Neural cell (in vitro differentiated cells): ENCODE data around the gene CCL15. TPM values are rescaled to one million over a fixed set of nuclear protein-coding genes. Genes with fewer than 3 reads are reported as not detected.

ENCODE experiments used
- H2AFZ ChIP-seq: fragments of 200-600, 300-800 bp; sonication (generic), shearing (Covaris generic); 2 replicates; pipeline ENCODE4 v1.6.0; 2014; ENCODE audit warnings: low read depth, mild to moderate bottlenecking, antibody characterized with exemption, low read length, moderate library complexity
- H3F3A ChIP-seq: fragments of 200-600 bp; shearing (Covaris generic); 2 replicates; pipeline ENCODE4 v1.6.1; 2016; ENCODE audit warnings: mild to moderate bottlenecking, moderate library complexity, mixed read lengths, antibody characterized with exemption, low read length; ENCODE audit not compliant: insufficient read depth, poor library complexity, severe bottlenecking
- H3K27ac ChIP-seq: fragments of 200-600, 300-800 bp; sonication (generic), shearing (Covaris generic); 2 replicates; pipeline ENCODE4 v1.5.1; 2014; ENCODE audit warnings: mild to moderate bottlenecking, low read length, moderate library complexity
- H3K27me3 ChIP-seq: fragments of 300-800, 200-600 bp; sonication (generic), shearing (Covaris generic); 2 replicates; pipeline ENCODE4 v1.6.0; 2014; ENCODE audit warnings: mild to moderate bottlenecking, low read depth, low read length, moderate library complexity; ENCODE audit not compliant: insufficient read depth
- H3K36me3 ChIP-seq: fragments of 300-800, 200-600 bp; sonication (generic), shearing (Covaris generic); 2 replicates; pipeline ENCODE4 v1.5.1; 2014; ENCODE audit warnings: mild to moderate bottlenecking, antibody characterized with exemption, low read length, moderate library complexity; ENCODE audit not compliant: insufficient read depth
- H3K4me2 ChIP-seq: fragments of 300-800, 200-600 bp; sonication (generic), shearing (Covaris generic); 2 replicates; pipeline ENCODE4 v1.6.0; 2014; ENCODE audit warnings: mild to moderate bottlenecking, low read length
- H3K4me3 ChIP-seq: fragments of 300-800, 200-600 bp; sonication (generic), shearing (Covaris generic); 2 replicates; pipeline ENCODE4 v1.5.1; 2014; ENCODE audit warnings: mild to moderate bottlenecking, low read length, moderate library complexity
- H3K79me2 ChIP-seq: fragments of 200-600 bp; shearing (Covaris generic); replicated peaks from 2 replicates; pipeline ENCODE4 v1.6.0; 2014; ENCODE audit warnings: mild to moderate bottlenecking, low read length, moderate library complexity; ENCODE audit not compliant: insufficient read depth
- H3K9ac ChIP-seq: fragments of 300-800, 200-600 bp; sonication (generic), shearing (Covaris generic); 2 replicates; pipeline ENCODE4 v1.6.1; 2016; ENCODE audit warnings: mild to moderate bottlenecking, low read length, mixed read lengths
- H3K9me2 ChIP-seq: fragments of 200-600 bp; shearing (Covaris generic); 2 replicates; pipeline ENCODE4 v1.6.1; 2016; ENCODE audit warnings: mild to moderate bottlenecking, low read length, mixed read lengths; ENCODE audit not compliant: insufficient read depth
- H3K9me3 ChIP-seq: fragments of 200-600, 300-800 bp; sonication (generic), shearing (Covaris generic); 2 replicates; pipeline ENCODE4 v1.6.1; 2016; ENCODE audit warnings: mild to moderate bottlenecking, mixed run types, low read length, moderate library complexity, mixed read lengths
- H4K20me1 ChIP-seq: fragments of 200-600 bp; shearing (Covaris generic); 2 replicates; pipeline ENCODE4 v1.6.1; 2016; ENCODE audit warnings: mild to moderate bottlenecking, mixed run types; ENCODE audit not compliant: insufficient read depth
- CTCF ChIP-seq: fragments of 450-650 bp; IDR thresholded peaks from 2 replicates; pipeline ENCODE4 v1.5.1; 2014; ENCODE audit warnings: antibody characterized with exemption, mild to moderate bottlenecking, moderate library complexity; ENCODE audit not compliant: poor library complexity, severe bottlenecking
- EP300 ChIP-seq: fragments of 450-650 bp; conservative IDR thresholded peaks from 2 replicates; pipeline ENCODE4 v1.6.1; 2014; ENCODE audit warnings: antibody characterized with exemption, mild to moderate bottlenecking, moderate library complexity; ENCODE audit not compliant: poor library complexity, severe bottlenecking
- EZH2 ChIP-seq: fragments of 200-600, 300-800 bp; shearing (Covaris generic), sonication (generic); IDR thresholded peaks from 2 replicates; pipeline ENCODE4 v1.6.1; 2014; ENCODE audit warnings: antibody characterized with exemption, low read length, borderline replicate concordance, mild to moderate bottlenecking; ENCODE audit not compliant: insufficient read depth, poor library complexity, severe bottlenecking
- MXI1 ChIP-seq: fragments of 450-650 bp; conservative IDR thresholded peaks from 2 replicates; pipeline ENCODE4 v1.6.1; 2014; ENCODE audit warnings: antibody characterized with exemption, mild to moderate bottlenecking; ENCODE audit not compliant: poor library complexity, severe bottlenecking
- POLR2AphosphoS5 ChIP-seq: IDR thresholded peaks from 2 replicates; pipeline ENCODE4 v1.6.1; 2012
- RAD21 ChIP-seq: fragments of 450-650 bp; conservative IDR thresholded peaks from 2 replicates; pipeline ENCODE4 v1.6.1; 2014; ENCODE audit warnings: antibody characterized with exemption, mild to moderate bottlenecking, moderate library complexity
- REST ChIP-seq: IDR thresholded peaks from 2 replicates; pipeline ENCODE4 v1.6.1; 2012; ENCODE audit warnings: borderline replicate concordance
- SMC3 ChIP-seq: fragments of 450-650 bp; conservative IDR thresholded peaks from 2 replicates; pipeline ENCODE4 v1.6.1; 2014; ENCODE audit warnings: antibody characterized with exemption, mild to moderate bottlenecking, moderate library complexity; ENCODE audit not compliant: poor library complexity
- TAF1 ChIP-seq: IDR thresholded peaks from 2 replicates; pipeline ENCODE4 v1.6.1; 2012; ENCODE audit warnings: low read depth
- polyA plus RNA-seq: library from polyadenylated mRNA; depleted of rRNA; stranded (reverse); fragments of >200 nt; gene quantifications from 2 replicates; pipeline ENCODE4 v1.2.3, GENCODE V29; 2014

The CCL15 gene
- polyA plus RNA-seq, 1 donor from 2014 or later, result not detected

DNA sequence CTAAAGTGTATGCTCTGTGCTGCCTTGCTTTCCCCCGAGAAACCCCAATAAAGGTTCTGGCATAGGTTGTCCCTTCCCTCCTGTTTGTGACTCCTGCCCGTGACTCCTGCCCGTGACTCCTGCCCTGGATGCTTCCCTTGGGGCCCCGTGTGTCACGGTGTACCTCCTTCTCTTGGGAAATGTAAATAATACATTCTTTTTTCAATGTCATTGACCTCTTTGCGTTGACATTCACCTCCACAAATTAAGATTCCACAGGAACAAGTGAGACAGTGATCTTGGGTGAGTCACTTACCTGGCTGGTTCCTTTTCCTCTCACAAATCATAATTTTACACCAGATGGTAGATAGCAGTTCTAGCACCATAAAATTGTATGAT is 632 bp downstream of the CCL15 start:
- no peaks in the 10 kb centered on the region for H4K20me1 ChIP-seq
- H3K27me3 ChIP-seq, result no peaks in the 10 kb centered on the region
- H3K27ac ChIP-seq, result no peak overlapping the region
- H3K36me3 ChIP-seq, result no peaks in the 10 kb centered on the region
- no peak overlapping the region for H3K4me3 ChIP-seq
- H3K9ac ChIP-seq, result no peak overlapping the region
- no peaks in the 10 kb centered on the region for H3F3A ChIP-seq
- no peak overlapping the region for H2AFZ ChIP-seq
- TF ChIP-seq EZH2 (no peak), REST (no peak), CTCF (no peak), EP300 (no peak), MXI1 (no peak), POLR2AphosphoS5 (no peak), RAD21 (no peak), TAF1 (no peak), SMC3 (no peak)
- H3K4me2 ChIP-seq, result no peak overlapping the region
- H3K9me3 ChIP-seq, result no peaks in the 10 kb centered on the region
- H3K79me2 ChIP-seq, result no peaks in the 10 kb centered on the region
- H3K9me2 ChIP-seq, result no peaks in the 10 kb centered on the region

- Histone ChIP-seq H4K20me1 (no peaks in the 10 kb centered on the region), H3K27ac (no peak overlapping the region), H3K27me3 (no peaks in the 10 kb centered on the region), H3F3A (no peaks in the 10 kb centered on the region), H2AFZ (no peak overlapping the region), H3K4me3 (no peak overlapping the region), H3K9me2 (no peaks in the 10 kb centered on the region), H3K36me3 (no peaks in the 10 kb centered on the region), H3K9me3 (no peaks in the 10 kb centered on the region), H3K9ac (no peak overlapping the region), H3K79me2 (no peaks in the 10 kb centered on the region), H3K4me2 (no peak overlapping the region)
- TF ChIP-seq SMC3 (no peak), TAF1 (no peak), CTCF (no peak), EZH2 (no peak), POLR2AphosphoS5 (no peak), EP300 (no peak), MXI1 (no peak), RAD21 (no peak), REST (no peak)
Observed at GRCh38 chr17:35998756-35999155, 2.6 kb downstream of the CCL15 start.
